Endodermal cell (in vitro differentiated cells): ENCODE results near the gene HSFX3. TPM values are rescaled to one million over a fixed set of nuclear protein-coding genes. Genes with fewer than 3 reads are reported as not detected.
"Not testable (repeated sequence)": the region's sequence is repeated elsewhere in the genome, so short reads cannot be mapped to it uniquely, and the experiment has no call there.

Source experiments
- DNase-seq: peaks from one replicate; pipeline ENCODE4 v3.0.0-alpha.2; 2017
- H3K27ac ChIP-seq: 2 replicates; pipeline ENCODE4 v1.5.1; 2013; ENCODE audit warnings: mild to moderate bottlenecking, low read depth, low read length, moderate library complexity
- H3K27me3 ChIP-seq: 2 replicates; pipeline ENCODE4 v1.6.1; 2013; ENCODE audit warnings: mild to moderate bottlenecking, low read length, moderate library complexity; ENCODE audit not compliant: insufficient read depth, control insufficient read depth, poor library complexity, severe bottlenecking
- H3K36me3 ChIP-seq: 2 replicates; pipeline ENCODE4 v1.7.0; 2013; ENCODE audit warnings: mild to moderate bottlenecking, low read length, moderate library complexity; ENCODE audit not compliant: control insufficient read depth, insufficient read depth
- H3K4me1 ChIP-seq: one replicate; pipeline ENCODE4 v1.7.0; 2013; ENCODE audit warnings: low read length; ENCODE audit not compliant: control insufficient read depth, insufficient read depth
- H3K4me3 ChIP-seq: 2 replicates; pipeline ENCODE4 v1.5.1; 2013; ENCODE audit warnings: mild to moderate bottlenecking, low read length, moderate library complexity
- H3K9ac ChIP-seq: 2 replicates; pipeline ENCODE4 v1.6.1; 2013; ENCODE audit warnings: mild to moderate bottlenecking, low read length, moderate library complexity; ENCODE audit not compliant: poor library complexity, severe bottlenecking; ENCODE audit errors: extremely low read depth
- H3K9me3 ChIP-seq: 2 replicates; pipeline ENCODE4 v1.6.1; 2013; ENCODE audit warnings: mild to moderate bottlenecking, low read length, moderate library complexity; ENCODE audit not compliant: control insufficient read depth
- H3K27ac Mint-ChIP-seq: 2 replicates; pipeline ENCODE4 v1.8.0; 2020; ENCODE audit warnings: mixed read lengths
- H3K27me3 Mint-ChIP-seq: 2 replicates; pipeline ENCODE4 v1.8.0; 2021; ENCODE audit warnings: mild to moderate bottlenecking, mixed read lengths; ENCODE audit not compliant: insufficient read depth
- H3K36me3 Mint-ChIP-seq: 2 replicates; pipeline ENCODE4 v1.8.0; 2020; ENCODE audit warnings: low read depth, mixed read lengths
- H3K4me1 Mint-ChIP-seq: 2 replicates; pipeline ENCODE4 v1.8.0; 2020; ENCODE audit warnings: mixed read lengths
- H3K4me3 Mint-ChIP-seq: 2 replicates; pipeline ENCODE4 v1.8.0; 2020; ENCODE audit warnings: mild to moderate bottlenecking, moderate library complexity, mixed read lengths
- H3K9me3 Mint-ChIP-seq: 2 replicates; pipeline ENCODE4 v1.8.0; 2020; ENCODE audit warnings: mild to moderate bottlenecking, mixed read lengths
- WGBS, 2 experiments: methylation state at CpG; one replicate each; pipeline versions ENCODE4 v1.1.5 to v1.1.7; 2013; ENCODE audit warnings: missing lambda C conversion rate in 2 of 2, mixed read lengths in 1 of 2; ENCODE audit not compliant: insufficient coverage in 1 of 2, insufficient read length in 1 of 2; 5-methylcytosine and 5-hydroxymethylcytosine counted together
- total RNA-seq, 2 donors: library from RNA; stranded (reverse); fragmentation: NEBNext Ultra II Directional in 1 of 2; extraction: Animal tissue kit (Norgen Biotek cat#: 25700) in 1 of 2; gene quantifications; 2 replicates in 1 of 2; 3 replicates in 1 of 2; pipeline ENCODE4 v1.2.1, GENCODE V29; 2021
- TF ChIP-seq, protein P1 (sequence below): fragments of 200-600 bp; sonication (generic); conservative IDR thresholded peaks from 2 replicates; pipeline ENCODE4 v1.5.0; 2021; ENCODE audit warnings: antibody characterized with exemption, mild to moderate bottlenecking

Gene HSFX3
- total RNA-seq, 2 donors from 2014 or later = not detected

DNA sequence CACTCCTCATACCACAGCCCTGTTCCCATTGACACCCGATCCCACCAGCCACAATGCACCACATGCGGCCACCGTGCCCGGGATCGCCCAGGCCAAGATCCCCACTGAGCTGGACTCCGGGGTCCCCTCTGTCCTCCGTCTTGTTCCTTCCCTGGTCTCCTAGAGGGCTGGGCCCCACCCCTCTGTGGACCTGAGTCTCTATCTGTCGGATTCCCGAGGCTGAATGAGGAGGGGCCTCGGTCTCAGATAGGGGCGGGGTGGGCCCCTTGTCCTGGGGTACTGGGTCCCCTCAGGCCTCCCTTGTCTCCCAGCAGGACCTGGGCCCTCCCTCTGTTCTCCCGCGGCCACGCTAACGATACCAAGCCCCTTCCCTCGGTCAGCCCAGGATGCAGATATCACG is 35.9 kb upstream of the HSFX3 start:
- not testable (repeated sequence) for H3K27me3 Mint-ChIP-seq, H3K9me3 ChIP-seq, H3K9ac ChIP-seq, H3K27ac Mint-ChIP-seq, H3K27me3 ChIP-seq, H3K4me3 Mint-ChIP-seq, H3K4me3 ChIP-seq, H3K36me3 Mint-ChIP-seq, DNase-seq, H3K36me3 ChIP-seq, H3K4me1 ChIP-seq, H3K9me3 Mint-ChIP-seq, H3K27ac ChIP-seq, H3K4me1 Mint-ChIP-seq
- WGBS, 2 experiments = 100% methylated on average over 3 of the region's 17 CpGs; no CpG with 5 or more reads in 1 of the 2 experiments

DNA sequence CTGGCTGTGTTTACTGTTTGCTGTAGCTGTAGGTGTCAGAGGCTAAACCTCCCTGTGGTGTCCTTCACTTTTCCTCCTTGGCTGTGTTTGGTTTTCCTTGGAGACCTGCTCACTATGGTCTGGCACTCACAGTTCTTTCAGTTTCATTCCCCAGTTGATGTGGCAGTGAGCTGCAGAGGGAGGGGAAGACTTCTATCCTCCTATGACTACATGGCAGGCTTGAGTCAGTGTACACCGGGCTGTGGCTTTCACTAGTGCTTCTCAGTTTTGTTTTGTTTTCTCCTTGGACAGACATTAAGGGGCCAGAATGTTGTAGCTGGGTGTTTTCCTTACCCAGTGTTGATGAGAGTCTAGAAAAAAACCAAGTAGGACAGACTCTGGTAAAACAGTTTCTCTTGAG is 23.7 kb upstream of the HSFX3 start:
- not testable (repeated sequence) for H3K27ac ChIP-seq, H3K27ac Mint-ChIP-seq, H3K27me3 ChIP-seq, H3K4me1 ChIP-seq, H3K9me3 ChIP-seq, H3K36me3 Mint-ChIP-seq, H3K36me3 ChIP-seq, H3K4me3 ChIP-seq, H3K27me3 Mint-ChIP-seq, H3K9ac ChIP-seq, DNase-seq, H3K4me3 Mint-ChIP-seq
- WGBS, 2 experiments = no CpG with 5 or more reads among the region's 1 CpG
- peaks cover 11% of the 10 kb centered on the region for H3K4me1 Mint-ChIP-seq
- peaks cover 21% of the 10 kb centered on the region for H3K9me3 Mint-ChIP-seq

DNA sequence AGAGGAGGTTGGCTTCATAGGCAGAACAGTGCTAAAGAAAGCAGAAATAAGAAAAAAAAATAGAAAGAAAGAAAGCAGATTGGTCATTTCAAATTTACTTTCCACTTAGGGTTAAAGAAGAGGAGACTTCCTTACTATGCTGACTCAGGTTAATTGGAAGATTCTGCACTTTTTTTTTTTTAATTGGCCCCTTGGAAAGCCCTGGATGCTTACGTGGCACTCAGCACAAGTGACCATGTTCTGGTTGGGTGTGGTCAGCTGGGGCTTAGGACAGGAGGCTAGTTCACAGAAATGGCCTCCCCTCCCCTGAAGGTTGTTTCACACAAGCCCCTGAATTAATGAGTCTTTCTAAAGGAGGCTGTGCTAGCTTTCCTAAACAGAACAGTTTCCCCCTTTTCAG is 23.0 kb upstream of the HSFX3 start:
- Histone ChIP-seq H3K4me1 (no peaks in the 10 kb centered on the region), H3K9ac (no peak overlapping the region), H3K4me3 (no peak overlapping the region), H3K36me3 (no peaks in the 10 kb centered on the region), H3K9me3 (no peaks in the 10 kb centered on the region), H3K27ac (no peak overlapping the region), H3K27me3 (no peaks in the 10 kb centered on the region)
- 82% methylated on average over 1 of the region's 1 CpG; no CpG with 5 or more reads in 1 of the 2 experiments for WGBS, 2 experiments
- Mint-ChIP-seq H3K36me3 (no peaks in the 10 kb centered on the region), H3K4me3 (no peak overlapping the region), H3K27me3 (peaks cover 7% of the 10 kb centered on the region), H3K9me3 (peaks cover 23% of the 10 kb centered on the region), H3K4me1 (peaks cover 11% of the 10 kb centered on the region), H3K27ac (no peak overlapping the region)
- TF ChIP-seq, protein P1, sequence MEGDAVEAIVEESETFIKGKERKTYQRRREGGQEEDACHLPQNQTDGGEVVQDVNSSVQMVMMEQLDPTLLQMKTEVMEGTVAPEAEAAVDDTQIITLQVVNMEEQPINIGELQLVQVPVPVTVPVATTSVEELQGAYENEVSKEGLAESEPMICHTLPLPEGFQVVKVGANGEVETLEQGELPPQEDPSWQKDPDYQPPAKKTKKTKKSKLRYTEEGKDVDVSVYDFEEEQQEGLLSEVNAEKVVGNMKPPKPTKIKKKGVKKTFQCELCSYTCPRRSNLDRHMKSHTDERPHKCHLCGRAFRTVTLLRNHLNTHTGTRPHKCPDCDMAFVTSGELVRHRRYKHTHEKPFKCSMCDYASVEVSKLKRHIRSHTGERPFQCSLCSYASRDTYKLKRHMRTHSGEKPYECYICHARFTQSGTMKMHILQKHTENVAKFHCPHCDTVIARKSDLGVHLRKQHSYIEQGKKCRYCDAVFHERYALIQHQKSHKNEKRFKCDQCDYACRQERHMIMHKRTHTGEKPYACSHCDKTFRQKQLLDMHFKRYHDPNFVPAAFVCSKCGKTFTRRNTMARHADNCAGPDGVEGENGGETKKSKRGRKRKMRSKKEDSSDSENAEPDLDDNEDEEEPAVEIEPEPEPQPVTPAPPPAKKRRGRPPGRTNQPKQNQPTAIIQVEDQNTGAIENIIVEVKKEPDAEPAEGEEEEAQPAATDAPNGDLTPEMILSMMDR = no peak
- no peak for DNase-seq

DNA sequence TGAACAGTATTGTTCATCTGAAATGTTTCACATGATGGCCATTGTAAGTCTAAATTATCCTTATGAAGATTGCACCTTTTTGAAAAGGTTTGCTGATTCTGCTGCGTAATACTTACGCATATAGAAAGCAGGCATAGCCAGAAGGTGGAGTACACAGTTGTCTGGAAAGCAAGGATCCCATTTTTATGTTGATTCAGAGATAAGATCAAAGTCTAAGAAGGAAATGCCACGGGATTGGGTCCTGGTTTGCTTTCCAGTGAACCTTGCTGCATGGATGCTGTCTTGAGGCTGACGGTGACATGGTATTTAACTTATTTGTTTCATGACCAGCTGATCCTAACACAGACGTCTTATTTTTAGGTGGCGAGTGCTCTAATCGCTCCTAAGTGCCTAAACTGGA is 22.0 kb upstream of the HSFX3 start:
- TF ChIP-seq, protein P1 = no peak
- Mint-ChIP-seq H3K27ac (no peak overlapping the region), H3K36me3 (no peaks in the 10 kb centered on the region), H3K27me3 (peaks cover 7% of the 10 kb centered on the region), H3K9me3 (peaks cover 32% of the 10 kb centered on the region), H3K4me3 (no peak overlapping the region), H3K4me1 (peaks cover 11% of the 10 kb centered on the region)
- peak; percentile 5 for DNase-seq
- no peak overlapping the region for H3K9ac ChIP-seq
- H3K36me3 ChIP-seq = no peaks in the 10 kb centered on the region
- no peaks in the 10 kb centered on the region for H3K27me3 ChIP-seq
- no peaks in the 10 kb centered on the region for H3K4me1 ChIP-seq
- 87 to 96% methylated on average over 6 to 7 of the region's 7 CpGs for WGBS, 2 experiments
- H3K4me3 ChIP-seq = no peak overlapping the region
- H3K27ac ChIP-seq = no peak overlapping the region
- H3K9me3 ChIP-seq = no peaks in the 10 kb centered on the region
